HL-60 (cell line): ENCODE data around the gene SOWAHC.

ENCODE experiments used
- CTCF ChIP-seq: IDR thresholded peaks from one replicate; pipeline ENCODE4 v1.5.1; 2011; ENCODE audit warnings: low read length, control low read depth, inconsistent platforms; ENCODE audit not compliant: insufficient read depth
- GABPA ChIP-seq: IDR thresholded peaks from 2 replicates; pipeline ENCODE4 v1.6.1; 2012; ENCODE audit warnings: low read depth
- POLR2AphosphoS5 ChIP-seq: IDR thresholded peaks from 2 replicates; pipeline ENCODE4 v1.6.1; 2012; ENCODE audit warnings: low read depth
- REST ChIP-seq: IDR thresholded peaks from 2 replicates; pipeline ENCODE4 v1.6.1; 2012; ENCODE audit warnings: low read depth; ENCODE audit not compliant: insufficient replicate concordance
- SPI1 ChIP-seq: IDR thresholded peaks from 2 replicates; pipeline ENCODE4 v1.6.1; 2012; ENCODE audit warnings: low read depth, mild to moderate bottlenecking, borderline replicate concordance

- TF ChIP-seq CTCF (no peak), POLR2AphosphoS5 (no peak), GABPA (no peak), REST (no peak), SPI1 (no peak)
Measured at GRCh38 chr2:109624339-109624738, 10.2 kb downstream of the SOWAHC start.
